Renal cortex interstitium (tissue), 15 donors: Measurements from ENCODE around the gene PCDH12. TPM values are rescaled to one million over a fixed set of nuclear protein-coding genes. Genes with fewer than 3 reads are reported as not detected.

Source experiments
- DNase-seq, 11 donors: peaks; one replicate each; pipeline ENCODE4 v3.0.0-alpha.2; 2013; ENCODE audit warnings: low read depth in 9 of 11, low spot score in 4 of 11; ENCODE audit errors: extremely low read depth in 1 of 11
- long read RNA-seq, 16 experiments: transcript quantifications; one replicate each; lab custom pipeline, GENCODE V29; 2026
- polyA plus RNA-seq, 3 donors: library from polyadenylated mRNA; unstranded; fragments of 120-200 nt; gene quantifications; one replicate each; pipeline ENCODE4 v1.2.1, GENCODE V29; 2013; ENCODE audit not compliant: insufficient read length in 3 of 3

The PCDH12 gene
- polyA plus RNA-seq = 10 to 100 TPM; 14.2 to 17.5 (median 15.5) TPM
- long read RNA-seq, donor 1, full-length matches to known transcripts = 4 of 4 reads
- long read RNA-seq, donor 1, partial matches to known transcripts = 0 of 4 reads
- long read RNA-seq, donor 1, other reads (novel, unspliced or antisense) = 0 of 4 reads
- long read RNA-seq, donor 2, full-length matches to known transcripts = 7 of 7 reads
- long read RNA-seq, donor 2, partial matches to known transcripts = 0 of 7 reads
- long read RNA-seq, donor 2, other reads (novel, unspliced or antisense) = 0 of 7 reads
- long read RNA-seq, donor 3, full-length matches to known transcripts = 8 of 8 reads
- long read RNA-seq, donor 3, partial matches to known transcripts = 0 of 8 reads
- long read RNA-seq, donor 3, other reads (novel, unspliced or antisense) = 0 of 8 reads
- long read RNA-seq, donor 4, full-length matches to known transcripts = 3 of 15 reads
- long read RNA-seq, donor 4, partial matches to known transcripts = 12 of 15 reads
- long read RNA-seq, donor 4, other reads (novel, unspliced or antisense) = 0 of 15 reads
- long read RNA-seq, donor 5 = 0 reads
- long read RNA-seq, donor 6, full-length matches to known transcripts = 5 of 5 reads
- long read RNA-seq, donor 6, partial matches to known transcripts = 0 of 5 reads
- long read RNA-seq, donor 6, other reads (novel, unspliced or antisense) = 0 of 5 reads
- long read RNA-seq, donor 7, full-length matches to known transcripts = 8 of 8 reads
- long read RNA-seq, donor 7, partial matches to known transcripts = 0 of 8 reads
- long read RNA-seq, donor 7, other reads (novel, unspliced or antisense) = 0 of 8 reads
- long read RNA-seq, donor 8 = 0 reads
- long read RNA-seq, donor 9, full-length matches to known transcripts = 4 of 4 reads
- long read RNA-seq, donor 9, partial matches to known transcripts = 0 of 4 reads
- long read RNA-seq, donor 9, other reads (novel, unspliced or antisense) = 0 of 4 reads
- long read RNA-seq, donor 10, full-length matches to known transcripts = 6 of 36 reads
- long read RNA-seq, donor 10, partial matches to known transcripts = 30 of 36 reads
- long read RNA-seq, donor 10, other reads (novel, unspliced or antisense) = 0 of 36 reads
- long read RNA-seq, donor 11, full-length matches to known transcripts = 6 of 6 reads
- long read RNA-seq, donor 11, partial matches to known transcripts = 0 of 6 reads
- long read RNA-seq, donor 11, other reads (novel, unspliced or antisense) = 0 of 6 reads
- long read RNA-seq, donor 12, full-length matches to known transcripts = 1 of 1 reads
- long read RNA-seq, donor 12, partial matches to known transcripts = 0 of 1 reads
- long read RNA-seq, donor 12, other reads (novel, unspliced or antisense) = 0 of 1 reads
- long read RNA-seq, donor 13 = 0 reads
- long read RNA-seq, donor 14, full-length matches to known transcripts = 3 of 3 reads
- long read RNA-seq, donor 14, partial matches to known transcripts = 0 of 3 reads
- long read RNA-seq, donor 14, other reads (novel, unspliced or antisense) = 0 of 3 reads
- long read RNA-seq, donor 15, full-length matches to known transcripts = 3 of 3 reads
- long read RNA-seq, donor 15, partial matches to known transcripts = 0 of 3 reads
- long read RNA-seq, donor 15, other reads (novel, unspliced or antisense) = 0 of 3 reads
- long read RNA-seq, donor 16, full-length matches to known transcripts = 9 of 15 reads
- long read RNA-seq, donor 16, partial matches to known transcripts = 6 of 15 reads
- long read RNA-seq, donor 16, other reads (novel, unspliced or antisense) = 0 of 15 reads

DNA sequence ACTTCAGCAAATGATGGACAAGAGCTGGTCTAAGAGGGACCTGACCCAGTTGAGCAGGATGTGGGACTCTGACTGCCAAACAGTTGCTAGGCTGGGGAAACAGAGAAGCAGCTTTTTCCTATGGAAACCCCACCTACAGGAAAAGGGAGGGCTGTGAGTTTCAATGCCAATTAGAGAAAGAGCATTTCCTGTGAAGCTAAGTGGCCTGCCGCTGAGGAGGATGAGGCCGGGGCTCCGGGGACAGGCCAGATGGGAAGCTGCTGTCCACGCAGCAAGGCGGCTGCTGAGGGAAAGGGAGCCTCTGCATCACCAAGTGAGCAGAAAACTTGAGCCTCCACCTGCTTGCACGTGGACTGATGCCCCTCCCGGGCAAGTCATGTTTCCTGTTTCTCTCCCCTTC is at the start of gene PCDH12:
Gene PCDH12, minus strand, starts transcription at position 90 of the 400 bp plus-strand sequence. CDS start 351 bp downstream, outside the sequence.
- peak in 6 of 11 donors; percentile 41 to 79 (median 71) for DNase-seq

- DNase-seq = no peak
Measured at GRCh38 chr5:142007237-142007544, 49.2 kb upstream of the PCDH12 start.

DNA sequence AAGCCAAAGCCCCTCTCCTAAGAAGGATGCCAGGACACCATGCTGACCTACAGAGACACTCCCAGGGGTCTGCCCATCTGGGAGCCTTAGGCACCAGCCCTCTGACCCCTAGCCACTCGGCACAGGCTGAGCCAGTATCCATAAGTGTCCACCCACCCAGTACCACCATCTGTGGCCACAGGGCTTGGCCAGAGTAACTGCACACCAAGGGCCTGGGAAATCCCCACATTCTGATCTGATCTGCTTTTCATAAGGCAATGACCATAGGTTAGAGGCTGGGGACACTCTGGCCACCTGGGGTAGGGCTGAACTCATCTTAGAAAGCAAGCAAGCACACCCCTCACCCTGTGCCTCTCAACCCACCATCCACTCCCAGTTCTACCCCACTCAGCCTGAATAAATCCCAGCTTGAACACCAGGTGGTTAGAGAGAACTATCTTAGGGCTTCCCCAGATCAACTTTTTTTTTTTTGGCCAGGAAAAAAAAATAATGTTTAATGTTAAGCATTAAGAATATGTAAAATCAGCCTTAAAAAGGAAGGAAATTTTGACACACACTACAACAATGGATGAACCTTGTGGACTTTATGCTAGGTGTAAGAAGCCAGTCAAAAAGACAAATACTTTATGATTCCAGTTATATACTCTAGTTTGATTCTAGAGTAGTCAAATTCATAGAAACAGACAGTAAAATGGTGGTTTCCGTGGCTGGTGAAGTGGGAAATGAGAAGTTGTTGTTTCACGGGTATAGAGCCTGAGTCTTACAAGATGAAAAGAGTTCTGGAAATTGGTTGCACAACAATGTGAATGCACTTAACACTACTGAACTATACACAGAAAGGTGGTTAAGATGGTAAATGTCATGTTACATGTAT is 48.6 kb upstream of the PCDH12 start:
- DNase-seq = no peak

DNA sequence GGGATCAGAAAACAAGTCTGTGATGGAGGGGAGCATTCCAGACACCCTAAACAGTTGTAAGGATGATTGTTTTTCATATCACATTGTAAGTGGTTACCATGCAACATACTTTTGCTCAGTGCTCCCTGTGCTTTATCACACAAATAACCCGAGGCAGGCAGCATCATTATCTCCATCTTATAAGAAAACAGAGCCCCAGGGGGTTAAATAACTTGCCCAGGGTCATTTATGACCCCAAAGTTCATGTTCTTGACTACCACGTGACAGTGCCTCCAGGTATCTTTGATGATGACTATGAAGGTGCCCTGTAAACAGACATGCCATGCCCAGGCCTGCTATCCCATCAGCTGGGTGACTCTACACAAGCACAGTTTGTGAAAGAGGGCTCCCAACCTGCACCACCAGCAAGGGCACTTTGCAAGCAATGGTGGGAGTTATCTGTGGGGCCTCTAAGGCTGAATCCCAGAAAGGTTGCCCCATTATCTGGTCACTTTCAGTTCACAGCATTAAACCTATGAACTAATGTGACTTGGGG is 45.3 kb upstream of the PCDH12 start:
- DNase-seq = no peak

GRCh38 chr5:142000704-142001484 is 42.9 kb upstream of the PCDH12 start:
- no peak for DNase-seq

- no peak for DNase-seq
Measured at GRCh38 chr5:142000173-142000572, 42.2 kb upstream of the PCDH12 start.

DNA sequence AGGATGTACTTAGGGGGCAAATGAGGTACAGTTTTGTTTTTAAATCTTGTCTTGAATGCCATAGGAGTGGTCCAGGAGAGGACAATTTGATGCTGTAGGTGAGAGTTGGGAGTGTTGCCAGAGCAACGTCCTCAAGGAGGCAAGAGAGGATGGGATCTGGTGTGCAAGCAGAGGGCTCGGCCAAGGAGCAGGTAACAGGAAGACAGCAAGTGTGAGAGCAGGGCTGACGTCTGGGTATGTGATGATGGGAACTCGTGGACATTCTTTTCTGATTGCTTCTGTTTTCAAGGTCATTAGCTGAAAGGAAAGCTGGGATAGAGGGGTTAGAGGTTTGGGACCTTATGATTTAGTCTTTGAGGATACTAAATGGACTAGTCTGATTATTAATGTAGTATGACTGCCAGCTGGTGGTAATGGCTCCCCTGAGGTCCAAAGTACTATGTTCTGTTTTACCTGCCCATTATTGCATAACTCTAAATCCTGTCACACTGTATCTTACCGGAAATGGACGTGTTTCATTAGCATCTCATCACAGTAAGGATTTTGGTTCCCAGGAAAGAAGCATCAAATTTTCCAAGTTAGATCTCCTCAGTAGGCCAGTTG is 39.5 kb upstream of the PCDH12 start:
- DNase-seq = no peak

DNA sequence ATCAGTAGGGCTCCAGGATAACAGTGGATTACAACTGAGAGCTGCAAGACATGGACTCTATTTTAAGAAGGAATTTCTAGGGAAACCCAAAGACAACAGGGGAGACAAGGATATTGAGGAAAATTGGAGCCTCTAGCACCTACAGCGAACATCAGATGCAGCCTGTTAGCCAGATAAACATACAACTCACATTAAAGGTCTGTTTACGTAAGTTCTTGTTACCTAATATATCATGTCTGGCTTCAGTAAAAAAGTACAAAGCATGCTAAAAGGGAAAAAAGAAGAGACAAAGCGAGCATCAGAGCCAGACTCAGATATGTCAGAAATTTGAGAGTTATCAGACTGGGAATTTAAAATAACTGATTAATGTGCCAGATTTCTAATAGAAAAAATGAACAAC is 37.7 kb upstream of the PCDH12 start:
- DNase-seq = peak in 1 of 11 donors; percentile 1

DNA sequence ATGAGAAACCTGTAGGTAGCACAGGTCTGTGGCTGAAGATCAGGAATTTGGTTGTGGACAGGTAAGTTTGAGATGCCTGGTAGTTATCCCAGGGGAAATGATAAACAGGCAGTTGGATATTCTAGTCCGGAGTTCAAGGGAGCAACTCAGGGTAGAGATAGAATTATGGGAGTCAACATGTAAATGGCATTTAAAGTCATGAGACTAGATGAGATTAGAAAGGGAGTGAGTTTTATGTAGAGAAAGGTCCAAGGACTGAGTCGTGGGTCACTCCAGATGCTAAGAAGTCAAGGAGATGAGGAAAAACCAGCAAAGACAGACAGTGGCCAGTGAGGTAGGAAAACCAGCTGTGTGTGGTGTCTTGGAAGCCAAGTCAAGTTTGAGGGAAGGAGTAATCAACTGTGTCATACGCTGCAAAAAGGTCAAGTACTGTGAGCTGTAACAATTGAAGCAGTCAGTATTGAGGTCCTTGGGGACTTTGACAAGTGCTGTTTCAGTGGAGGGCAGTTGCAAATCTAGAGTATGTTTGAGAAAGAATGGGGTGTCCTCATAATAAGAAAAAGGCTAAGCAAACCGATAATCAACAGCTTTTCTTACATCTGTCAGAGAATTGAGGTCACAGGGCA is 36.6 kb upstream of the PCDH12 start:
- DNase-seq = no peak

DNA sequence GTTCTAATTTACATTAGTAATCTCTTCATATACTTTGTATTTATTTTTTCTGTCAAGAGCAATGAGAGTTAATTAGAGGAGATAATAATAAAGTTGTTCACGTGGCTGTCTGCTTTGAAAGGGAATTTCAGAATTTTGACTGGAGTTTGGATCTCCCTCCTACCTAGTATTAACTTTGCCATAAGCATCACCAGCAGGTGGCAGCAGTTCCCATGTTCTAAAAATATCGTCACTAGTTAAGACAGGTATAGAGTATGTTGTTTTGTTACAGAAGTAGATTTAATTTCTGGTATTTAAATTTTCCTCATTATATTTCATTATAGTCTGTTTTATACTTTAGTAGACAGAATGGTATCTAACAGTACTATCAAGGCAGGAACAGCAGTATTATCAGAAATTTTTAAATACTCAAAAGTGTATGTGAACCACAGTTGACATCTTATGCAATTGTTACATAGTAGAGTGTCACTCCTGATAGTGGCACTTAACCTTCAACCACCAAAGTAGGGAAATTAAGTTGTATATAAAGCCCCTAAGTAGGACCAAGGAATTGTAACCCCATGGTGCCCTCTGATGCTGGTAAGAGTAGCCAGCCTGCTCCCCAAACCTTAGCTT is 34.5 kb upstream of the PCDH12 start:
- peak in 7 of 11 donors; percentile 47 to 70 (median 62) for DNase-seq

GRCh38 chr5:141989720-141990119 is 31.7 kb upstream of the PCDH12 start:
- DNase-seq = no peak

- DNase-seq = no peak
Measured at GRCh38 chr5:141986072-141986471, 28.1 kb upstream of the PCDH12 start.

DNA sequence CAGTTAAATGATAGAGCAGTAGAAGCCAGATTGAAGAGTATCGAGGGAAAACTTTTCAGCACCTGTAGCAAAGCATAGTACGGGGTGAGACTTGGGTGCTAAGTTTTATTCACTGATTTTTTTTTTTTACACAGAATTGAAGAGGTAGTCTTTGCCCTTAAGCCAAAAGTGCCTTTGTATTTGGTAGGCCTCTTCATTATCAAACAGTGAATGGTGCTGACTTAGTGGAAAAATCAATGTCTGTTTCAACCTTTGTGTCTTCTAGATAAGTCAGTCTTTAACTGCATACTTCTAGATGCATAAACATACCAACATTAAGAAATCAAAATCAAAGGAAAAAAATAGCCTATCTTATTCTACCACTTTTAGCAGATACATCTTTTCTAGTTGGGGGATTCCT is 24.6 kb upstream of the PCDH12 start:
- no peak for DNase-seq

GRCh38 chr5:141978389-141978788 is 20.4 kb upstream of the PCDH12 start:
- DNase-seq = no peak

DNA sequence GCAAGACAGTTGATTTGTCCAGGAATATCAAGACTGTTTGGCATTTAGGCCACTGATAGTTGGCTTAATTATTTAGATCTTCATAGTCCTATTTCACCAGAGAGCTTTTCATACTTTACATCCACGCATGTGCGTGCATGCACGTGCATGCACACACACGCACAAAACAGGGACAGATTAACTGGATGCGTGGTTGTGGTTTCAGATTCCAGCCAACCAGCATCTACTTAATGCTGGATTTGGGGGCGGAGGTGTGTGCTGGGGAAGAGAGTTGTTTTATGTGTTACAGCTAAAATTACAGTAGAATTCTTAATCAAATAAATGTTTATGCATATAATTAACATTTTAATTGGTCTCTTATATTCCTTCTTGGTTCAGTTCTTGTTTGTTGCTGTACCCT is 18.2 kb upstream of the PCDH12 start:
- no peak for DNase-seq
